ENCODE data around the gene BTBD2.

Gene BTBD2

DNA sequence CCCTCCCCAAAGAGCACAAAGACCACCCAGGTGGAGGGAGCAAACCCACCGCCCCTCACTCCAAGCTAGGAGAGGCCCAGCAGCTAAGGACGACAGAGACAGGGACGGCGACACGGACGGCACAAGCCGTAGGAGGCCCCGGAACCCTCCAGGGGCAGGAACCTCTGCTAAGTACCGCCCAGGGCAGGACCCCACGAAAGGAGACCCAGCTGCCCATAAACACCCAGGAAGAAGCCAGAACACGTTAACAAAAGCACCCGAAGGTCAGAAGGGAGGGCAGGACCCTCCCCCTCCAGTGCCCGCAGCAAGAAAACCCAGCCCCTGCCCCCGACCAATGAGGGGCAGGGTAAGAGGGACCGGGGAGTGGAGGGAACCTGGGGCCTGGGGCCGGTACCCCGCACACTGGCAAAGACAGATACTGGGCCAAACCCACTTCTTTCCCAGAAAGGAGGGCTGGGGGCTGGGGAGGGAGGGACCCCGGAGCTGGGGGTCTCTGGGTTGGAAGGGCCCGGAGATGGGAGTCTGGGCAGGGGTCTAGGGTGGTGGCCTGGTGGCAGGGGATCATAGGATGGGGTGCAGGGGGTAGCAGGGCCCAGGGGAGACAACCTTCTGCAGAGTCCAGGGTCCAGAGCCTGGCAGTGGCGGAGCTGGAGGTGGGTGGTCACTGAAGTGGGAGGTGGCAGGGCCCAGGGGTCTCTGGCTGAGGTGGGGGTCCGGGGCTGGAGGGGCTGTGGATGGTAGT is 2.4 kb downstream of the BTBD2 start:
- ATAC-seq, result no peak
- TF ChIP-seq SNAI2 (CRISPR knock-in tag; IDR thresholded peaks at IDR 0.05) (no peak), TCF4 (CRISPR knock-in tag; IDR thresholded peaks at IDR 0.05; ENCODE audit: borderline replicate concordance) (no peak), ISL1 (CRISPR knock-in tag; IDR thresholded peaks at IDR 0.05) (no peak)

DNA sequence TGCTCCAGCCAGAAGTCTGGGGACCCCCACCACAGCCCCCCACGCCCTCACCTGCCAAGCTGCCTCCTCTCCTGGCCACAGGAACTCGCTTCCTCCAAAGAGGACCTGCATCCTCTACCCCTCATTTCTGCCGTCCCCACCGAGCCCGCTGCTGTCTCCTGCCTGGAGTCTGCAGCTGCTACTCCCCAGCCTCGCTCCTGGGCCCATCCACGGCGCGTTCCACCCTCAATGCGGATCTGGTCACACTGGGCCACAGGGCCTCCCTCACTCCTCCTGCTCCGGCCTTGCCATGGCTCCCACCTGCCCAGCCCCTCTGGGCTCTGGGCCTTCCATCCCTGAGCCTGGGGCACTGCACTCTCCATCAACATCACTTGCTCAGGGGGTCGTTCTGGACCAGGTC is 4.3 kb downstream of the BTBD2 start:
- TF ChIP-seq ZNF70 (CRISPR knock-in tag; IDR thresholded peaks at IDR 0.05) (no peak), TCF4 (CRISPR knock-in tag; IDR thresholded peaks at IDR 0.05; ENCODE audit: borderline replicate concordance) (no peak), ZNF565 (CRISPR knock-in tag; conservative IDR thresholded peaks at IDR 0.05; ENCODE audit: low read depth) (no peak), PPARA (CRISPR knock-in tag; IDR thresholded peaks at IDR 0.05; ENCODE audit: borderline replicate concordance) (no peak), OSR1 (CRISPR knock-in tag; IDR thresholded peaks at IDR 0.05) (no peak), TOX (CRISPR knock-in tag; IDR thresholded peaks at IDR 0.05; ENCODE audit: borderline replicate concordance) (no peak), ZFP30 (CRISPR knock-in tag; IDR thresholded peaks at IDR 0.05) (no peak), RARB (CRISPR knock-in tag; IDR thresholded peaks at IDR 0.05) (no peak), BACH2 (CRISPR knock-in tag; IDR thresholded peaks at IDR 0.05; ENCODE audit: borderline replicate concordance) (no peak), ISL1 (CRISPR knock-in tag; IDR thresholded peaks at IDR 0.05) (no peak), GLIS3 (CRISPR knock-in tag; IDR thresholded peaks at IDR 0.05) (no peak), ESRRG (CRISPR knock-in tag; IDR thresholded peaks at IDR 0.05) (no peak), ZC3H10 (CRISPR knock-in tag; IDR thresholded peaks at IDR 0.05) (no peak)
- TF ChIP-seq, protein P1, sequence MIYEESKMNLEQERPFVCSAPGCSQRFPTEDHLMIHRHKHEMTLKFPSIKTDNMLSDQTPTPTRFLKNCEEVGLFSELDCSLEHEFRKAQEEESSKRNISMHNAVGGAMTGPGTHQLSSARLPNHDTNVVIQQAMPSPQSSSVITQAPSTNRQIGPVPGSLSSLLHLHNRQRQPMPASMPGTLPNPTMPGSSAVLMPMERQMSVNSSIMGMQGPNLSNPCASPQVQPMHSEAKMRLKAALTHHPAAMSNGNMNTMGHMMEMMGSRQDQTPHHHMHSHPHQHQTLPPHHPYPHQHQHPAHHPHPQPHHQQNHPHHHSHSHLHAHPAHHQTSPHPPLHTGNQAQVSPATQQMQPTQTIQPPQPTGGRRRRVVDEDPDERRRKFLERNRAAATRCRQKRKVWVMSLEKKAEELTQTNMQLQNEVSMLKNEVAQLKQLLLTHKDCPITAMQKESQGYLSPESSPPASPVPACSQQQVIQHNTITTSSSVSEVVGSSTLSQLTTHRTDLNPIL (CRISPR knock-in tag; IDR thresholded peaks at IDR 0.05; ENCODE audit: low read depth), result no peak
- TF ChIP-seq, protein P2, sequence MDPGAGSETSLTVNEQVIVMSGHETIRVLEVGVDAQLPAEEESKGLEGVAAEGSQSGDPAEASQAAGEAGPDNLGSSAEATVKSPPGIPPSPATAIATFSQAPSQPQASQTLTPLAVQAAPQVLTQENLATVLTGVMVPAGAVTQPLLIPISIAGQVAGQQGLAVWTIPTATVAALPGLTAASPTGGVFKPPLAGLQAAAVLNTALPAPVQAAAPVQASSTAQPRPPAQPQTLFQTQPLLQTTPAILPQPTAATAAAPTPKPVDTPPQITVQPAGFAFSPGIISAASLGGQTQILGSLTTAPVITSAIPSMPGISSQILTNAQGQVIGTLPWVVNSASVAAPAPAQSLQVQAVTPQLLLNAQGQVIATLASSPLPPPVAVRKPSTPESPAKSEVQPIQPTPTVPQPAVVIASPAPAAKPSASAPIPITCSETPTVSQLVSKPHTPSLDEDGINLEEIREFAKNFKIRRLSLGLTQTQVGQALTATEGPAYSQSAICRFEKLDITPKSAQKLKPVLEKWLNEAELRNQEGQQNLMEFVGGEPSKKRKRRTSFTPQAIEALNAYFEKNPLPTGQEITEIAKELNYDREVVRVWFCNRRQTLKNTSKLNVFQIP (CRISPR knock-in tag; IDR thresholded peaks at IDR 0.05; ENCODE audit: borderline replicate concordance, low read depth), result no peak
- TF ChIP-seq, protein P3, sequence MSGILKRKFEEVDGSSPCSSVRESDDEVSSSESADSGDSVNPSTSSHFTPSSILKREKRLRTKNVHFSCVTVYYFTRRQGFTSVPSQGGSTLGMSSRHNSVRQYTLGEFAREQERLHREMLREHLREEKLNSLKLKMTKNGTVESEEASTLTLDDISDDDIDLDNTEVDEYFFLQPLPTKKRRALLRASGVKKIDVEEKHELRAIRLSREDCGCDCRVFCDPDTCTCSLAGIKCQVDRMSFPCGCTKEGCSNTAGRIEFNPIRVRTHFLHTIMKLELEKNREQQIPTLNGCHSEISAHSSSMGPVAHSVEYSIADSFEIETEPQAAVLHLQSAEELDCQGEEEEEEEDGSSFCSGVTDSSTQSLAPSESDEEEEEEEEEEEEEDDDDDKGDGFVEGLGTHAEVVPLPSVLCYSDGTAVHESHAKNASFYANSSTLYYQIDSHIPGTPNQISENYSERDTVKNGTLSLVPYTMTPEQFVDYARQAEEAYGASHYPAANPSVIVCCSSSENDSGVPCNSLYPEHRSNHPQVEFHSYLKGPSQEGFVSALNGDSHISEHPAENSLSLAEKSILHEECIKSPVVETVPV (CRISPR knock-in tag; IDR thresholded peaks at IDR 0.05), result no peak
- ATAC-seq, result no peak

DNA sequence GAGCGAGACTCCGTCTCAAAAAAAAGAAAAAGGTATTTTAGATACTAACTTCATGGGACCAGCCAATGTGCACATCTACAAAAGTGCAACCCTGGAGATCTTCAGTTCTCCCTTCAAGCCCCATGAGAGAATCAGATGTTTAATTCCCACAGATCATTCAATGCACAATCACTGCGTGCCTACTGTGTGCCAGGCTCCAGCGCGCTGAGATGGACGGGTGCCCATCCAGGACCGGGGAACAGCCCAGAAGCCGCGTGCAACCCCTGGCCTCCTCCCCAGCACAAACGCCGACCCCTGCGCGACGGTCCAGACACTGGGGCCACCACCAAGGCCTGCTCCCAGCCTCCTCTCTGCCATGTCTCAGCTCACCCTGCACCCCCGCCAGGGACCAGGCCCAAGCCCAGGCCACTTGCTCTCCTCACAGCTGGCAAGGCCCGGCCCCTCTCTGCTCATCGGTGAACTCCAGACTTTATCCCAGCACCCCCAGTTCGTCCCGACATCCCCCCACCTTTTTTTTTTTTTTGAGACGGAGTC is 5.3 kb downstream of the BTBD2 start:
- no peak for ATAC-seq
- TF ChIP-seq ZNF8 (CRISPR knock-in tag; IDR thresholded peaks at IDR 0.05), result no peak
- no peak for TF ChIP-seq ZFP30 (CRISPR knock-in tag; IDR thresholded peaks at IDR 0.05)
- TF ChIP-seq TCF4 (CRISPR knock-in tag; IDR thresholded peaks at IDR 0.05; ENCODE audit: borderline replicate concordance), result no peak
- TF ChIP-seq ZNF565 (CRISPR knock-in tag; conservative IDR thresholded peaks at IDR 0.05; ENCODE audit: low read depth), result no peak
- TF ChIP-seq CSDC2 (CRISPR knock-in tag; IDR thresholded peaks at IDR 0.05), result no peak
- no peak for TF ChIP-seq ISL1 (CRISPR knock-in tag; IDR thresholded peaks at IDR 0.05)
- TF ChIP-seq RARB (CRISPR knock-in tag; IDR thresholded peaks at IDR 0.05), result no peak
- TF ChIP-seq ARNTL (CRISPR knock-in tag; IDR thresholded peaks at IDR 0.05; ENCODE audit: borderline replicate concordance, low read depth), result no peak
- TF ChIP-seq OSR1 (CRISPR knock-in tag; IDR thresholded peaks at IDR 0.05), result no peak
- TF ChIP-seq, protein P2 (CRISPR knock-in tag; IDR thresholded peaks at IDR 0.05; ENCODE audit: borderline replicate concordance, low read depth), result no peak
- TF ChIP-seq, protein P3 (CRISPR knock-in tag; IDR thresholded peaks at IDR 0.05), result no peak
- TF ChIP-seq ZFP3 (CRISPR knock-in tag; IDR thresholded peaks at IDR 0.05), result no peak
